Measurements from ENCODE around the gene SLX9.

The SLX9 gene

DNA sequence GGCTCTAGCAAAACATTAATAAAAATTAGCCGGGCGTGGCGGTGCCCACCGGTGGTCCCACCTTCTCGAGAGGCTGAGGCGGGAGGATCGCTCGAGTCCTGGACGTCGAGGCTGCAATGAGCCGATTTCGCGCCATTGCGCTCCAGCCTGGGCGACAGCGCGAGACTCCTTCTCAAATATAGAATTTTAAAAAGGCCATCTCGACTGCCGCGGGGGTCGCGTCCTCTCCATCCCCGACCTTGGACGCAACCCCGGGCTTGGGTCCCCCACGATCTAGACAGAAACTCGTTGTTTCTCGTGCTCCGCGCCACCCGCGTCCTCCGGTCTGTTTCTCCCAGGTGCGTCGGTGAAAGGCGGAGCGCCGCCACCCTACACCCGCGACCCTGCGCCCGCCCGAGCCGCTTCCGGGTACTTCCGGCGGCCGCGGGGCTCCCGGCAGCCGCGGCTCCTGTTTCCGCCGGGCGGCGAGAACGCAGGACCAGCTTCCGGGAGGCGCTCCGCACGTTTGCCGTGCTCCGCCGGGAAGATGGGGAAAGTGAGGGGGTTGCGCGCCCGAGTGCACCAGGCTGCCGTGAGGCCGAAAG lies at the start of gene SLX9:
TSS of gene SLX9 (plus strand) at position 498 of the 584 bp plus-strand sequence. CDS start at position 527, 29 bp downstream.
- peak within 1 kb of the TSS; percentile 96 for H3K4me3 ChIP-seq (ENCODE audit: low read depth, low read length)
- no peak for TF ChIP-seq CTCF (IDR thresholded peaks at IDR 0.05; ENCODE audit: low read depth, low read length, missing control alignments)
- no peak for DNase-seq (ENCODE audit: low read depth)

DNA sequence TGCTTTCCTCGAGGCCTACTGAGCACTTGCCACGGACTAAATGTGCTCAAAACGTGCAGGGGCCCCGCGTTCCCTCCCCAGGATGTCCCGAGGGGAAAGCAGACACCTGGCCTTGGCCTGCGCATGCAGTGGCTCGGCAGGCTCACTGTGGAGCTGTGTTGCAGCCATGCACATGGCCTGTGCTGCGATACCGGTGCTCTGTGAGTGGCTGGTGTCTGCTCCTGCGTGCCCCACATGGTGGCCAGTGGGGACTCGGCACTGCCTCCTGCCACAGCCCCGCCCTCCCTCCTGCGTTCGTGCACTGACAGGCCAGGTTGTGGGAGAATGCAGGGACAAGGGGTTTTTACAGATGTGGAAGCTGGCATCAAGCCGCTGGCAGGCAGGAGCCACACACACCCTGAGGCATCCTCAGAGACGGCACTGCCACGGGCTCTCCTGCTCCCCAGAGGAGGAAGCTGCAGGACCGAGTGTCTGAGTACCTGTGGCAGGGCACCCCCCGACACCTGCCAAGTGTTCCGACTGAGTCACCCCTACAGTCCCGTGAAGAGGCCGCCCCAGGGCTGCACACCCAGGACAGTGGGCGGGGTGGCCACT lies 49.4 kb upstream of the SLX9 start:
- TF ChIP-seq CTCF (IDR thresholded peaks at IDR 0.05; ENCODE audit: low read depth, low read length, missing control alignments) = no peak
- H3K4me3 ChIP-seq (ENCODE audit: low read depth, low read length) = no peak overlapping the region
- DNase-seq (ENCODE audit: low read depth) = no peak

GRCh38 chr21:44890961-44891541 lies 48.8 kb upstream of the SLX9 start:
- DNase-seq (ENCODE audit: low read depth) = no peak
- TF ChIP-seq CTCF (IDR thresholded peaks at IDR 0.05; ENCODE audit: low read depth, low read length, missing control alignments) = no peak
- H3K4me3 ChIP-seq (ENCODE audit: low read depth, low read length) = no peak overlapping the region

GRCh38 chr21:44891631-44892031 lies 48.2 kb upstream of the SLX9 start:
- no peak for TF ChIP-seq CTCF (IDR thresholded peaks at IDR 0.05; ENCODE audit: low read depth, low read length, missing control alignments)
- no peak for DNase-seq (ENCODE audit: low read depth)
- H3K4me3 ChIP-seq (ENCODE audit: low read depth, low read length) = no peak overlapping the region

- no peak overlapping the region for H3K4me3 ChIP-seq (ENCODE audit: low read depth, low read length)
- DNase-seq (ENCODE audit: low read depth) = no peak
- no peak for TF ChIP-seq CTCF (IDR thresholded peaks at IDR 0.05; ENCODE audit: low read depth, low read length, missing control alignments)
Measured at GRCh38 chr21:44892095-44892494, 47.7 kb upstream of the SLX9 start.

DNA sequence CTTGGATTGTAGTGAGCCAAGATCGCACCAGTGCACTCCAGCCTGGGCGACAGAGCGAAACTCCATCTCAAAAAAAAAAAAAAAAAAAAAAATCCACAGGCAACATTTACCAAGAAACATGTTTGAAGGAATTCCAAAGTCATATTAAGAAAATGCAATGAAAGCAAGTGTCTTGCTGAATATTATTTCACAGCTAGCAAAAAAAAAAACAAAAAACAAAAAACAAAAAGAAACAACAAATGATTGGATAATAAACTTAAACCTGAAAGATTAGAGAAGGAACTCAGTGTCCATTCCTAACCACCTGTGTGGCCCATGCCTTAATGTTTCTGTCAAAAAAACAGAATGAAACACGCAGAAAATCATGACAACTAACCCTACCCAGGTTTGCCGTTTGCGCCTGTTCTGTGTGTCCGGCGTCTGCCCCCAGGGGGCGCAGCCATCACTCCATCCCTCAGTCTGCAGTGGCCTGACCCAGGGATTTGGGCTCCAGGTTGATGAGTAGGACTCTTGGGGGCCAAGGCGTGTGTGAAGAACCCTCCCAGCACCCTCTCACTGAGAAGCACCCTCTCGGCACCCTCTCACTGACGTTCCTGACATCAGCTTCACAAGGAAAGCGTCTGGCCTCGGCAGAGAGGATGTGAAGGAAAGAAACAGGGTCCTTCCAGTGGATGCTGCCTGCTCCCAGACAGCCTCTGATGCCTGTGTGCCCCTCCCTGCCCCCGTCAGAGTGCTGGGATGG lies 47.1 kb upstream of the SLX9 start:
- no peak overlapping the region for H3K4me3 ChIP-seq (ENCODE audit: low read depth, low read length)
- DNase-seq (ENCODE audit: low read depth) = no peak
- TF ChIP-seq CTCF (IDR thresholded peaks at IDR 0.05; ENCODE audit: low read depth, low read length, missing control alignments) = peak; percentile 97

All from GM12864 (cell line).